T-helper 1 cell treated with Interleukin-12 subunit alpha and Interleukin-12 subunit beta and Interleukin-4 antibody, amounts not matched to agents 30 ng/mL and 1 ng/mL, for 36 hours (primary cell): Measurements from ENCODE around the gene PRKAR1A. TPM values are rescaled to one million over a fixed set of nuclear protein-coding genes. Genes with fewer than 3 reads are reported as not detected.
"Not testable (repeated sequence)": the region's sequence is repeated elsewhere in the genome, so short reads cannot be mapped to it uniquely, and the experiment has no call there.

ENCODE experiments used
- intact Hi-C: fragments of 100-400 bp; cut with micrococcal nuclease; formaldehyde crosslinking; loops from one replicate; pipeline ENCODE4 v1.15.1; 2024
- total RNA-seq: library from RNA; stranded (reverse); gene quantifications from 2 replicates; pipeline ENCODE4 v1.2.3, GENCODE V29; 2022

The PRKAR1A gene
- total RNA-seq = 217 and 220 TPM in 2 replicates

DNA sequence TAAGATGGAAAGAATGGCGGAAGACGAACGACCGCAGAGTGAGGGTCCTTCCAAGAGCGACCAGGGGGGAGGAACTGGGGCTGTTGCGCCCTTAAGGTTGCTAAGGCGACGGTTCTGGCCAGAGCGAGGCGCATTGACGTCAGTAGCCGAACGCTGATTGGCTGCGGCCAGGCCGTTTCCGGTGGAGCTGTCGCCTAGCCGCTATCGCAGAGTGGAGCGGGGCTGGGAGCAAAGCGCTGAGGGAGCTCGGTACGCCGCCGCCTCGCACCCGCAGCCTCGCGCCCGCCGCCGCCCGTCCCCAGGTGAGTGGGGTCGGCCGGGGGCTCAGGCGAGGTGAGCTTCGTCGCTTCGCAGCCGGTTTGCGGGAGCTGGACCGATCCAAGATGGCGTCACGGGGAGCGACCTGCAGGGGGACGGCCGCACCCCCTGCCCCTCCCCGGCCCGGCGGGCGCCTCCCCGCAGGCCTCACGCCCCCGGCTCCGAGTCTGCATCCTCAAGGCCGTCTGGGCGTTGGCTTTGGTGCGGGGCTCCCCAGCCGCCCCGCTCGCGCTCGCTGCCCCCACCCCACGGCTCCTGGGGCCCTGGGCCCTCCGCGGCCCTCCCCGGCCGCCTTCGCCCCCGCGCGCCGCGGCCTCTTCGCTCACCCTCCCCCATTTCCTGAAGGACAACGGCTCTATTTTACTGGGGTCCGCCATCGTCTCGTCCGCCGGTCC is at the start of gene PRKAR1A:
PRKAR1A (plus strand) TSS at position 184 of the 713 bp plus-strand sequence. CDS start 2,970 bp downstream, outside the sequence.
- intact Hi-C loops = loop anchor here (1.0 to 2.0 kb wide), 7 partner anchors 16 to 815 kb away; partner anchors contain the start of genes ABCA5, AMZ2 and WIPI1

- intact Hi-C loops = loop anchor here (1.0 to 5.0 kb wide), 14 partner anchors 27 to 1101 kb away; partner anchors contain the start of genes KPNA2 and PRKAR1A
Measured at GRCh38 chr17:68463211-68464019, 48.8 kb upstream of the PRKAR1A start.

DNA sequence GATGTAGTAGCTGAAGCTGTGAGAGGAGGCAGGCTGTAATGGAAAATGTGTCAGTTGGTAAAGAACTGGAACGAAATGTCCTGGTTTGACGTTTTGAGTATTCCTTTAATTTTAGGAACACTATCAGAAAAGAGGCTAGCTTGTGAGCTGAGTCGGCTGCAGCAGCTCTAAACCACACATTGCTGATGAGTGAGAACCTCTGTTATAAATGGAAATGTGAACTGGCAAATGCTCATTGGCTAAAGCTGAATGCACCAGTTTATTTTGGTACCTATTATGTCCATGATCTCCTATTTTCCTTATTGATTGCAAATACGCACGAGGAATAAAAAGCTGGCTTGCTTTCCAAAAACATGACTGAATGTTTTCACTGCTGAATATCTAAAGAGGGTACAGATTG is 43.9 kb upstream of the PRKAR1A start:
- intact Hi-C loops = no loop called here

- intact Hi-C loops = no loop called here
Measured at GRCh38 chr17:68468788-68469187, 43.4 kb upstream of the PRKAR1A start.

DNA sequence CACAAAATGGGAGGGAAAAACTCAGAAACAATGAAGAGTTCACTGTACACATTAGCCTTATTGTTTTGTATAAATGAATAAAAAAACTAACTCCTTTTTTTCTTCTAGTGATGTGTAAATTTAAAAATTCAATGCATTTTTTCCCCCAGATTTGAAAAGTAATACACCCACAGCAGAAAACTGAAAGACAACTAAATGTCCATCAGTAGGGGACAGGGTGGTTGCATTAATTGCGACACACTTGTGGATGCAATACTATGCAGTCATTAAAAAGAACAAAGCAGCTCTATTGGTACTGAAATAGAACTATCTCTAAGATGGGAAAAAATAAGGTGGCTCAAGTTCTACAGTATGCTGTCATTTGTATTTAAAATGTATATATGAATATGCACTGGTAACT is 41.3 kb upstream of the PRKAR1A start:
- intact Hi-C loops = no loop called here

DNA sequence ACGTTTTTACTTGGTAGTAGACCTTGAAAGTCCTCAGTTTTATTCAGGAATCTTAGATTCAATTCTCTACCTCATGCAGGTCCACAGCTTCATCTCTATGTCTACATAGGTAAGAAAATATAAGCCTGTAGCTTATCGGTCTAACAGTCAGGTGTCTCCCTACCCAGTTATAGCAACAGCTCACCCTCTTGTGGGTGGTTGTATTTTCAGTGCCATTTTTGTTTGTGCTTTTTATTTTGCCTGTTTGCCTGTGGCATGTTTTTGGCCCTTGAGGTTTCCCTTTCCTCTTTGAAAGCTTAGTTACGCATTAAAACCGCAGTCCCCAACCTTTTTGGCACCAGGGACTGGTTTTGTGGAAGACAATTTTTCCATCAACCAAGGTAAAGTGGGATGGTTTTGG is 31.3 kb upstream of the PRKAR1A start:
- intact Hi-C loops = no loop called here

DNA sequence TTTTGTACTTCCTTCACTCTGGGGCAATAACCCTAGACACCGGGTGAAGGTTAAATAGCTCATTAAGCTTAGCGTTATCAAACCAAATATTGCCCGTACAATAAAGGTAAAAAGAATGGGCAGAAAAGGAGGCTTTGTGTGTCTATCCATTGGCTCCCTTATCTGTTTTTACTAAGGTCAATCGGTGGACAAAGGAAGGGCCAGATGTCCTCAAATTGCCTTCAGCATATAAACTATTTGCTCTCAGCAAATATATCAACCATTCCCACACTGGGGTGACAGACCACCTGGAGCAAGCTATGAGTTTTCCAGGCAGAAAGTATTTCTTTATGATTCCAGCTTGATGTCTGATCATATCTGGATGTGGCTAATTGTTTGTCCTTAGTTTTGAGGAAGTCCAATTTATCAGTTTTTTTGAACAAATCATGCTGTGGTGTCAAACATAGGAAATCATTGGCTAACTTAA is 29.6 kb upstream of the PRKAR1A start:
- intact Hi-C loops = no loop called here

DNA sequence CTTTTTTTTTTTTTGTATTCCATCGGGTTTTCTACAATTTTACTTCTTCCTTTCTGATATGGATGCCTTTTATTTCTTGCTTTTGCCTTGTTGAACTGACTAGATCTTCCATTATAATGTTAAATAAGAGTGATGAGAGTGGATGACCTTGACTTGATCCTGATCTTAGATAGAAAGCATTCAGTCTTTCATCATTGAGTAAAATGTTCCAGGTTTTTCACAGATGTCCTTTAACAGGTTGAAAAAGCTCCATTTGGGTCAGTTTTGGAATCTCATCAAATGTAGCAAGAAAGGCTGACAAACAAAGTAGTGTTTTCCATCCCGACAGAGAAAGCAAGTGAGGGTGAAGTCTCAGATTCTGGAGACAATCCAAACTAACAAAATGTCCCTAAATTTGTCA is 27.8 kb upstream of the PRKAR1A start:
- intact Hi-C loops = no loop called here

DNA sequence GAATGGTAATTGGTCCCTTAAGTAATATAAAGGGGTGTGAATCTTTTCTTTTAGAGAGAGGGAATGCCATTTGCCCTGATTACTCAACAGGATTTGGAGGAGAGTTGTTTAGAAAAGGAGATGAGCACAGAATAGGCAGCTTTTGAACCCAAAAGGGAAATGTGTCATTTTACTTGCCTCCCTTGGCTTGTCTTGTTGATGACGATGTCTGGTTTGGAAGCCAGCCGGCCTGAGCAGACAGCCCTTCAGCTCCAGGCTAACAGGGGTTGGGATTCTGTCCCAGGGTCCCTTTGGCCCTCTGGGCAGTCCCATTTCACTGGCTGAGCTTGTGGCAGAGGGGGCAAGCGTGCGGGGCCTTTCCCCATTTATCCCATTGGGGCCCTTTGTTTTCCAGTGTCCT is 22.3 kb upstream of the PRKAR1A start:
- intact Hi-C loops = loop anchor here (2.0 kb wide), 1 partner anchor 23 kb away; the partner anchor contains the start of gene PRKAR1A

GRCh38 chr17:68491381-68492231 is 20.6 kb upstream of the PRKAR1A start:
- intact Hi-C loops = no loop called here

- intact Hi-C loops = not testable (repeated sequence)
Measured at GRCh38 chr17:68492394-68493054, 19.7 kb upstream of the PRKAR1A start.

GRCh38 chr17:68495081-68495480 is 17.1 kb upstream of the PRKAR1A start:
- intact Hi-C loops = no loop called here

- intact Hi-C loops = loop anchor here (2.0 kb wide), 1 partner anchor 15 kb away; the partner anchor contains the start of gene PRKAR1A
Measured at GRCh38 chr17:68497885-68498319, 14.3 kb upstream of the PRKAR1A start.

GRCh38 chr17:68498479-68499326 is 13.5 kb upstream of the PRKAR1A start:
- intact Hi-C loops = no loop called here

DNA sequence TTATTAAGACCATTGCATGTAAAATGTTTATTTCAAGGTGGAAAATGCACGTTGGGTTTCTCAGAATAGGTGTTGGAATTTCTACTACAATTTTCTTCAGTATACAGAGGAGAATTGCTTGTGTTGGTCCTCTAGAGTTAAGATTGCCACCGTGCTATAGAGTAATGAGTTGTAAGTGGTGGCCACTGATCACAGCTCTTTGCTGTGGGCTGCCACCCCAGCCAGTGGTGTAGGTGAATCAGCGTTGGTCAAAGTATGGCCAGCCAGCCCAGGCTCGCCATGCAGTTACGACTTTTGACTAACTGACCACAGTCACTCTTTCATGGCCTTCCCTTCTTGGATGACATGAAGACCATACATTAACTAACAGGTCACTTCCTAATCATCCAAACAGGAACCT is 12.6 kb upstream of the PRKAR1A start:
- intact Hi-C loops = no loop called here

GRCh38 chr17:68501074-68501473 is 11.2 kb upstream of the PRKAR1A start:
- intact Hi-C loops = loop anchor here (1.0 kb wide), 1 partner anchor 8 kb away; no protein-coding TSS in a partner anchor

GRCh38 chr17:68505951-68506350 is 6.3 kb upstream of the PRKAR1A start:
- intact Hi-C loops = no loop called here

DNA sequence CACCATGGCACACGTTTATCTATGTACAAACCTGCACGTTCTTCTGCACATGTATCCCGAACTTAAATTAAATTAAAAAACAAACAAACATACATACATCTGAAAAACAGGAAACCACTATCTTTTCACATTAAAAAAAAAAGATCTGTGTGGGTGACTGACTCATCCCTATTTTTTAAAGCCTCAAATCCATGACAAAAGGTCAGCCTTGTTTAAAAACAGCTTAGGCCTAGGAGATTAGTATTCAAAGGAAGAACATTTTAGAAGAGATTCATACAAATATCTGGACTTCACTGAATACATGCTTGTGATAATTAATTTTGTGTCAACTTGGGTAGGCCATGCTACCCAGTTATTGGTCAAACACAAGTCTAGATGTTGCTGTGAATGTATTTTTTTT is 4.7 kb upstream of the PRKAR1A start:
- intact Hi-C loops = no loop called here
